AG09309 (cell line): ENCODE measurements around the gene COL23A1.

Experiments used
- DNase-seq: peaks from one replicate; pipeline ENCODE4 v3.0.0-alpha.2; 2010; ENCODE audit warnings: low read depth
- H3K4me3 ChIP-seq: 2 replicates; pipeline ENCODE4 v1.5.1; 2011; ENCODE audit warnings: mild to moderate bottlenecking, low read depth, low read length, moderate library complexity; ENCODE audit not compliant: control insufficient read depth
- TF ChIP-seq, protein P1 (sequence below): IDR thresholded peaks from 2 replicates; pipeline ENCODE4 v1.5.1; 2011; ENCODE audit warnings: mild to moderate bottlenecking, low read depth, low read length, inconsistent platforms; ENCODE audit not compliant: insufficient read depth, control insufficient read depth; ENCODE audit errors: missing control alignments

COL23A1 gene

GRCh38 chr5:178349625-178350353 lies 240.4 kb downstream of the COL23A1 start:
- DNase-seq: no peak
- H3K4me3 ChIP-seq: no peak overlapping the region
- TF ChIP-seq, protein P1, sequence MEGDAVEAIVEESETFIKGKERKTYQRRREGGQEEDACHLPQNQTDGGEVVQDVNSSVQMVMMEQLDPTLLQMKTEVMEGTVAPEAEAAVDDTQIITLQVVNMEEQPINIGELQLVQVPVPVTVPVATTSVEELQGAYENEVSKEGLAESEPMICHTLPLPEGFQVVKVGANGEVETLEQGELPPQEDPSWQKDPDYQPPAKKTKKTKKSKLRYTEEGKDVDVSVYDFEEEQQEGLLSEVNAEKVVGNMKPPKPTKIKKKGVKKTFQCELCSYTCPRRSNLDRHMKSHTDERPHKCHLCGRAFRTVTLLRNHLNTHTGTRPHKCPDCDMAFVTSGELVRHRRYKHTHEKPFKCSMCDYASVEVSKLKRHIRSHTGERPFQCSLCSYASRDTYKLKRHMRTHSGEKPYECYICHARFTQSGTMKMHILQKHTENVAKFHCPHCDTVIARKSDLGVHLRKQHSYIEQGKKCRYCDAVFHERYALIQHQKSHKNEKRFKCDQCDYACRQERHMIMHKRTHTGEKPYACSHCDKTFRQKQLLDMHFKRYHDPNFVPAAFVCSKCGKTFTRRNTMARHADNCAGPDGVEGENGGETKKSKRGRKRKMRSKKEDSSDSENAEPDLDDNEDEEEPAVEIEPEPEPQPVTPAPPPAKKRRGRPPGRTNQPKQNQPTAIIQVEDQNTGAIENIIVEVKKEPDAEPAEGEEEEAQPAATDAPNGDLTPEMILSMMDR: no peak

DNA sequence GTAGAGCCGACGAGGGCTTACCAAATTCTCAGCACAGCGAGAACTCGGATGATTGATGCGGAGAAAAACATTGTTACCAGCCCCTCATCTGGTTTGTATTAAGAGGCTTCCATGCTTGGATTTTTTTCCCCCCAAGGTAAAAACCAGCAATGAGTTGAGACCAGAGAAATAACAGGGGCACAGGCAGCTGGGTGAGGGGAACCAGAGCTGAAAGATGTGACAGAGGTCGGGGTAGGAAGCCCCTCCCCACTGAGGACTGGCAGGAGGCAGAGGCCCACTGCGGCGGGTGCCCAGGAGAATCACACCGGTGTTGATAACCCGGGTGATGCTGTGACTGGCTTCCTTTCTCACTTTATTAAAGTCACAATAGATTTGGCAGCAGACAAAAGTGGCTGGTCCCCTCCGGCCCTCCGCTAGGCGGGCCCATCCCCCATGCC lies 241.1 kb downstream of the COL23A1 start:
- TF ChIP-seq, protein P1: no peak
- H3K4me3 ChIP-seq: no peak overlapping the region
- no peak for DNase-seq

- DNase-seq: no peak
- H3K4me3 ChIP-seq: no peak overlapping the region
- TF ChIP-seq, protein P1: no peak
These were observed 241.7 kb downstream of the COL23A1 start for GRCh38 chr5:178348356-178349074.

- TF ChIP-seq, protein P1: no peak
These were observed 242.2 kb downstream of the COL23A1 start for GRCh38 chr5:178347956-178348355.

GRCh38 chr5:178346607-178347334 lies 243.4 kb downstream of the COL23A1 start:
- TF ChIP-seq, protein P1: no peak
- H3K4me3 ChIP-seq: no peak overlapping the region
- no peak for DNase-seq

More at GRCh38 chr5:178347956-178348355, 242.2 kb downstream of the COL23A1 start:
- DNase-seq: no peak
- no peak overlapping the region for H3K4me3 ChIP-seq

GRCh38 chr5:178343306-178343705 lies 246.9 kb downstream of the COL23A1 start:
- TF ChIP-seq, protein P1: no peak
- no peak for DNase-seq
- H3K4me3 ChIP-seq: no peak overlapping the region
